ENCODE data around the gene KCNIP4.
"Not testable (repeated sequence)": the region's sequence is repeated elsewhere in the genome, so short reads cannot be mapped to it uniquely, and the experiment has no call there.

Gene KCNIP4

GRCh38 chr4:21948347-21949072 lies at the start of gene KCNIP4:
KCNIP4 (minus strand) TSS chr4:21948772.
- DNase-seq (ENCODE audit: low read depth in 2 of 2), result no peak

- DNase-seq (ENCODE audit: low read depth in 2 of 2), result not testable (repeated sequence)
Observed at GRCh38 chr4:21996618-21997017, 48.0 kb upstream of the KCNIP4 start.

DNA sequence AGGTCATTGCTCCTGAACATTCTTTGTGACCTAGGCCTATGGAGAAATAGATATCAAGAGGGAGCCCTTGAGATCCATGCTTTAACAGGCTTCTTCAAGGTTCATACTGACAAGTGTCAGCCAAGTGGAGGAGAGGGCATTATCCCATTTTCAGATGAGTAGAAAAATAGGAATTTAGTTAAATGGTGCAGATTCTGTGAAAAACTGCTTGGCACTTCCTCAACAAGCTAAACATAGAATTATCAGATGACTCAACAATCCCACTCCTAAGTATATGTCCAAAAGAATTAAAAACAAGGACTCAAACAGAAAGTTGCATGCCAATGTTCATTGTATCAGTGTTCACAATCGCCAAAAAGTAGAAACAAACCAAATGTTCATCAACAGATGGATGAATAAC lies 43.8 kb upstream of the KCNIP4 start:
- DNase-seq (ENCODE audit: low read depth in 2 of 2), result peak; percentile 14 to 20

DNA sequence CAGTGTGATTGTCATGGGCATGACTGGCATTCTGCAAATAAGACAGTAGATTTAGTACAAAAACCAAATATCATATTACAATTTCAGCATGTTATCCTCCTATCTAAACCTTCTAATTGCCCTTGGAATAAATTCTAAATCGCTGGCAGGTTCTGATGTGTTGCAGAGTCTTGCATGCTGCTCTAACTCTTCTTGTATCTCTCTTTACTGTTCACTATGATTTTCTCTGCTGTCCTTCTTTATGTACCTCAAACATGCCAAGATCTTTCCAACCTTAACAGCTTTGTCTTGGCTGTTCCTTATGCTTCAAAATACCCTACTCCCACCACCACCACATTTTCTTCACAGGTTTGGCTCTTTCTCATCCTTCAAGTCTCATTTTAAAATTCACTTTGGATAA lies 43.0 kb upstream of the KCNIP4 start:
- no peak for DNase-seq (ENCODE audit: low read depth in 2 of 2)

DNA sequence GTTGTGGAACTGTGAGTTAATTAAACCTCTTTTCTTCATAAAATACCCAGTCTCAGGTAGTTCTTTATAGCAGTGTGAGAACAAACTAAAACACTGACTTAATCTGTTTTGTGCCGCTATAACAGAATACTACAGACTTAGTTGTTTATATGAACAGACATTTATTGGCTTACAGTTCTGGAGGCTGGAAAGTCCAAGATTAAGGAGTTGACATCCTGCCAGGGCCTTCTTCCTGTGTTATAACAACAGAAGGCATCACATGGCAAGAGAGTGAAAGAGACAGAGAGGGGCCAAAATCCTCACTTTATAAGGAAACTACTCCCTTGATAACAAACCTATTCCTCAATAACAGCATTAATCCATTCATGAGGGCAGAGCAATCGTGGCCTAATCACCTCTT lies 42.5 kb upstream of the KCNIP4 start:
- no peak for DNase-seq (ENCODE audit: low read depth in 2 of 2)

- no peak for DNase-seq (ENCODE audit: low read depth in 2 of 2)
Observed at GRCh38 chr4:21989351-21989750, 40.8 kb upstream of the KCNIP4 start.

DNA sequence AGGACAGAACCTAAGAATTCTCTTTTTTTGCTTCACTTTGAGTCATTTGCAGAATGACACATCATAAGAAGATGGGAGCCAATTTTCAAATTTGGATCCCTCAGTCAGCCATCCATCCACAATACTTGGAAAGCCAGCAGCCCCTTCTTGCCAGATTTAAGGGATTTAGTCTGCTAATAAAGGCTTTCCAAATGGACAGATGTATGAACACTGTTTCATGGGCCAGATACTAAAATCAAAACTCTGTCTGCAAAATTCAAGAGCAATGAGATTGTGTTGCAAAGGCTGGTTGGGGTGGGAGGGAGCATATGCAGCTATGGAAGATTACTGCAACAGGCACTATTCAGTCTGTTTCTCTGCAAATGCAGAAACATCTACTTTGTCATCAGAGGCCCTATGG lies 37.7 kb upstream of the KCNIP4 start:
- no peak for DNase-seq (ENCODE audit: low read depth in 2 of 2)

- no peak for DNase-seq (ENCODE audit: low read depth in 2 of 2)
Observed at GRCh38 chr4:21982087-21982486, 33.5 kb upstream of the KCNIP4 start.

DNA sequence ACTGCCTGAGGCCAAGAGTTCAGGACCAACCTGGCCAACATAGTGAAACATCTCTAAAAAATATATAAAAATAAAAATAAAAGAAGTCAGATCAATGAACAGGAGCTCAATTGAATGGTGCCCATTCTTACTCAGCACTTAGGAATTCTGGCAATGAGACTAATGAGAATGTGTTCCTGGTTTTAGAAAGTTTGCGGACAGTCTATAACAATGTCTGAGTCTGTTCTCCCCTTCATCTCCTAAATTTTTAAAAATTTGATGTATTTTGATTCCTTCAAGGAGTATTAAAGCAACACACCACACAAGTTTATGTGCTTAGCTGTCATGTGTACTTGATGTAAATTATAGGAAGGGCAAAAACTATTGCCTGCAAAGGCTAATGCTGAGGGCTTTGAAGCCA lies 30.6 kb upstream of the KCNIP4 start:
- DNase-seq (ENCODE audit: low read depth in 2 of 2), result no peak

DNA sequence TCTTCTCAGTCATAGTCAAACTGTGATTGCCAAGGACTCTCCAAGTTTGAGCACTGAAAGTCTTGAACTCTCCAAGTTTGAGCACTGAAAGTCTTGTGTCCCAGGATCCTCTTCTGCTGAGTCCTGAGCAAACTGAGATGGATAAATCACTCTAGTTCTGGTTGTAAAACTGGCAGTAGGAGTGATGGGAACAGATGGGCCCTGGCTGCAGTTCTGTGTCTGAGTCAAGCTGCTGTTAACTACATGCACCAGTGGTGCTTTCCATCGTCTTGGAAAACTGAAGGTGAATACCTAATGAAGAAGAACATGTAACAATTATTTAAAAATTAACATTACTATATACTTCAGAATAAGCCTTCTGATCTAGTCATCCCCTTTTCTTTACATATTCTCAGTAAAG lies 27.6 kb upstream of the KCNIP4 start:
- no peak for DNase-seq (ENCODE audit: low read depth in 2 of 2)

DNA sequence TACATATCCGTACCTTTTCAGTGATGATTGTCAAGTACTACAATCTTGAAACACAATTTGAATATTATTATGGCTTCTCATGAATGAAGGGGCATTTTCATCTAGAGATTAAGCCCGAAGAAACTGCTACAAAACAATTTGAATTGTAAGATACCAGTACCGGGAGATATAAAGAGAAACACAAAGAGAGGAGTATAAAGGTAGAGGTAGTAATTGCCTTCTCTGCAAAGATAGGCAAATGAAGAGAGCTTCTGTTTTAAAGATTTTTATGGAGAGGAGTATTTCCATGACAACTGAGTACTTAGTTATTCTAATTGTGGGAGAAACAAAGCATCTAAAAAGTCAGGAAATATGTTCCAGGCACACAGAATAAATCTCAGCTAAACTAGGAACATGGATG lies 25.3 kb upstream of the KCNIP4 start:
- DNase-seq (ENCODE audit: low read depth in 2 of 2), result no peak

DNA sequence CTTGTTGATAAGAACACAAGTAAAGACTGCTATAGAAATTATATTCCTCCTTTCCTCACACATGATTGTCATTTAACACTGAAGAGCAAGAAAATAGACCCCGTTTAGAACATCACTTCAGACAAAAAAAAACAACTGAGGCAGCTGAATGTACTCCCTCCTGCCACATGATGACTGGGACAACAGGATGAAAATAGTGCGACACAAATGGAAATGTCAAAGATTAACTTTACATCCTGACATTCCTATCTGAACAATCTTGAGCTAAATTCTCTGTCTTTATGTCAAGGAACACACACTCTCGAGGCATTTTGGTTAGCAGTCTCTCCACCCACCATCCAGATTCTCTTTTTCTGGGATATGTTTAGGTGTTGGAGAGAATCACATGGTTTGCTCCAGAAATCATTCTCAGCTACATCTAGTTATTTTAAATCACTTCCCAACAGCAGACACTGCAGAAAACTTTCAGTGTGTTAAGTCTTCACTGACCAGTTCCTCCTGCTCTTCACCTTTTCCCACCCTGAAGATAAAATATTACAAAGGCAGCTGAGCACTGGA lies 16.3 kb upstream of the KCNIP4 start:
- no peak for DNase-seq (ENCODE audit: low read depth in 2 of 2)

DNA sequence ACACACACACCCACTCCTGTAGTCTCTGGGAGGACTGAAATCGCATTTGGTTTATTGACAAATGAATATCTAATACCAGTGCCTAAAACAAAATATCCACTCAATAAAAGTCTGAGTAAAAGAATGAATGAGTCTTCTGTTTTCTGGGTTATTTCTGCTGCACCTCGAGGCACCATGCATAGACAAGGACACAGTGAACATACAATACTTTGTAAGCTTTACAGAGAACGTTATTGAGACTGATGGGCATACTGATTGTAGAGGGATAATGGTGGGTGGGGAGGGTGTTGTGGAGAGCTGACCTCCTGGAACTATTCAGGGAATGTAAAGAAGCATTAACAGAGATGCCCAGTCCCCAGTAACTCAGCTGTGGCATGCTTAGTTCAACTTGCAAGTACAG lies 14.1 kb upstream of the KCNIP4 start:
- no peak for DNase-seq (ENCODE audit: low read depth in 2 of 2)

- DNase-seq (ENCODE audit: low read depth in 2 of 2), result no peak
Observed at GRCh38 chr4:21960793-21961192, 12.2 kb upstream of the KCNIP4 start.

GRCh38 chr4:21954916-21955315 lies 6.3 kb upstream of the KCNIP4 start:
- no peak for DNase-seq (ENCODE audit: low read depth in 2 of 2)

DNA sequence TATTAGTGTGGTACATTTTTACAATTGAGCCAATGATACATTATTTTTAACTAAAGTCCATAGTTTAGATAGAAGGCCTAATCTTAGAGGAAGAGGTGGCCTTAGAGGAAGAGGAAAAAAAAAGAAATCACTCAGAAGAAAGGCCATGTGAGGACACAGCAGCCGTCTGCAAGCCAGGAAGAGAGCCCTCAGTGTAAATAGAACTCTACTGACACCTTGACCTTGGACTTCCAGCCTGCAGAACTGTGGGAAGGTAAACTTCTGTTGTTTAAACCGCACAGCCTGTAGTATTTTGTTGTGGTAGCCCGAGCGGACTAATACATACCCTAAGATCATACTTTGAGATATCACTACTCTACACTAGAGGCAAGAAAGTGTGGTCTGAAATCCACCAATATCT lies 5.1 kb upstream of the KCNIP4 start:
- no peak for DNase-seq (ENCODE audit: low read depth in 2 of 2)

- no peak for DNase-seq (ENCODE audit: low read depth in 2 of 2)
Observed at GRCh38 chr4:21952549-21952948, 4.0 kb upstream of the KCNIP4 start.

DNA sequence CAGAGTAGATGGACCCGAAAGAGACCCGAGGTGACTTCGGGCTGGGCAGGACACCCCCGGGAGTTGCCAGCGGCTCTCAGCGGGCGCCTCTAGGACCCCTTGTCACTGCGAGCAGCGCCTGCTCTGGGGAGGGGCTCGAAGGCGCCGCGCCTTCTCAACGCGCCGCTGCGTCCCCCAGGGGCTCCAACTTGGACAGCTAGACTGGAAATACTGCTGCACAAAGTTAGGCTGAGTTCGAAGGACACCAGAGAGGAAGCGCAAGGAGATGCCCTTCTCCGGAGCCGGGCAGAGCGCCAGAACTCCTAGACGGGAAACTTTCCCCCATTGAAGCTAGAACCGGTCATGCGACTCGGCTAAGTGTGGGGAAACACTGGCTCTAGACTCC lies 493 bp upstream of the KCNIP4 start:
- DNase-seq (ENCODE audit: low read depth in 2 of 2), result no peak

- DNase-seq (ENCODE audit: low read depth in 2 of 2), result no peak
Observed at GRCh38 chr4:21947791-21948346, 703 bp downstream of the KCNIP4 start.

DNA sequence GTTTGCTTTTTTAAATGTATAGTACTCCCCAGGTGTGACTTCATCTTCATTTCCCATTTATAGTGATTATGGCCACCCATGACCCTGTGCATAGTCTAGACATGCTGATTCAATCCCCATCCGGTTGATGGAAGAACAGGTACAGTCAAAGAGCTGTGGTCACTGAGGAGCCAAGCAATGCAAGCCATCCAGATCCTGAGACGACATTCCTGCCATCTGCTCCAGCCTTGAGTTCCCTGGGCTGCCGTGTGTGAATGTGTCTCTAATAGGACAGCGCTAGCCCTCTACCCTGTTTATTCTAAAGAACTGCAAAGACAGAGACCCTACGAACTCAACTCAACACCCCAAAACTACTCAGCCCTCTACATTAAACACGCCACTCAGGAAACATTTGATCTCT lies 1.7 kb downstream of the KCNIP4 start:
- no peak for DNase-seq (ENCODE audit: low read depth in 2 of 2)

DNA sequence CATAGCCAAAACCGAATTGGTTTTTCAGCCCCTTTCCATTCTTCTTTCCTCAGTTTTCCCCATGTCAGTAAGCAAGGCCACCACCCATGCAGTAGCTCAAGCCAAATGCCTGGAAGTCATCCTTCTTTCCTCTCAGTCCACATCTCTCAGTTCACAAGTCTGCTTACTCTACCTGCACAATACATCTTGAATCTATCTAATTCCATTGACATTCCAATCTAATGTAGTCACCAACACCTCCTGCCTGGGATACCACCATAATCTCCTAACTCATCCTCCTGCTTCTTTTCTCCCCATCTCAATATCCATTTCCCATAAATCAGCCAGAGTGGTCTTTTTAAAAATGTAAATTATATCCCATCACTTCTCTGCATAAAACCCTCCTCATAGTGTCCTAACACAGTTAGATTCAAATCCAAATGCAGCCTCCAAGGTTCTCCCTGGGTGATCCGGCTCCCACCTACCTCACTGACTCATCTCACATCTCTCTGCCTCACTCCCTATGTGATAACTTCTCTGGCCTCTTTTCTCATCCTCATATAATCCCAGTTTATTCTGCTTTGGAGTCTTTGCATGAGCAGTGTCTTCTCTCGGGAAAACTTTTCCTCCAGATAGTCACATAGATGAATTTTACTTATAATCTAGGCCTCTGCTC lies 26.9 kb downstream of the KCNIP4 start:
- no peak for DNase-seq (ENCODE audit: low read depth in 2 of 2)

GRCh38 chr4:21915761-21916160 lies 32.8 kb downstream of the KCNIP4 start:
- DNase-seq (ENCODE audit: low read depth in 2 of 2), result no peak

GRCh38 chr4:21901831-21902230 lies 46.7 kb downstream of the KCNIP4 start:
- DNase-seq (ENCODE audit: low read depth in 2 of 2), result peak in 1 of 2 experiments; percentile 30
